RWPE2 (cell line): ENCODE measurements around the gene SLC8A2.

Experiments
- ATAC-seq: fragments of 200-7000 bp; cut with Tn5 transposase; 3 replicates; pipeline ENCODE4 v1.9.1; 2021; ENCODE audit warnings: low read depth
- DNase-seq: peaks from one replicate; pipeline ENCODE4 v3.0.0-alpha.2; 2020; ENCODE audit warnings: low spot score
- H3K27ac ChIP-seq: fragments of 450-650 bp; 2 replicates; pipeline ENCODE4 v1.5.1; 2017; ENCODE audit warnings: mild to moderate bottlenecking; ENCODE audit not compliant: poor library complexity, severe bottlenecking
- H3K27me3 ChIP-seq: fragments of 250-450 bp; sonication (Bioruptor Pico); 2 replicates; pipeline ENCODE4 v1.5.1; 2021; ENCODE audit warnings: mild to moderate bottlenecking, moderate library complexity; ENCODE audit not compliant: insufficient read depth, poor library complexity, severe bottlenecking
- H3K36me3 ChIP-seq: fragments of 250-450 bp; sonication (Bioruptor Pico); 2 replicates; pipeline ENCODE4 v1.5.1; 2020; ENCODE audit warnings: low read depth, mild to moderate bottlenecking, moderate library complexity
- H3K4me1 ChIP-seq: fragments of 250-450 bp; sonication (Bioruptor Pico); 2 replicates; pipeline ENCODE4 v1.5.1; 2021; ENCODE audit warnings: mild to moderate bottlenecking, moderate library complexity; ENCODE audit not compliant: insufficient read depth, poor library complexity, severe bottlenecking
- H3K4me3 ChIP-seq: fragments of 250-450 bp; sonication (Bioruptor Pico); 2 replicates; pipeline ENCODE4 v1.5.1; 2021; ENCODE audit warnings: mild to moderate bottlenecking, moderate library complexity; ENCODE audit not compliant: severe bottlenecking
- H3K9me3 ChIP-seq: fragments of 250-450 bp; sonication (Bioruptor Pico); 2 replicates; pipeline ENCODE4 v1.5.1; 2021; ENCODE audit warnings: mild to moderate bottlenecking, moderate library complexity; ENCODE audit not compliant: severe bottlenecking
- CTCF ChIP-seq: fragments of 450-650 bp; IDR thresholded peaks from one replicate; pipeline ENCODE4 v1.5.1; 2017; ENCODE audit warnings: mild to moderate bottlenecking, moderate library complexity; ENCODE audit not compliant: poor library complexity, severe bottlenecking

Gene SLC8A2

GRCh38 chr19:47446534-47447469, 24.9 kb downstream of the SLC8A2 start:
- Histone ChIP-seq H3K36me3 (no peaks in the 10 kb centered on the region), H3K9me3 (no peaks in the 10 kb centered on the region), H3K4me1 (peaks cover 3% of the 10 kb centered on the region), H3K27ac (peak overlapping the region; percentile 34), H3K4me3 (peak overlapping the region; percentile 32), H3K27me3 (peaks cover 23% of the 10 kb centered on the region)
- ATAC-seq (peak; percentile 77), DNase-seq (peak; percentile 86)
- no peak for TF ChIP-seq CTCF

- TF ChIP-seq CTCF = no peak
- H3K36me3 ChIP-seq = no peaks in the 10 kb centered on the region
- H3K27me3 ChIP-seq = peaks cover 23% of the 10 kb centered on the region
- peaks cover 3% of the 10 kb centered on the region for H3K4me1 ChIP-seq
- H3K27ac ChIP-seq = no peak overlapping the region
- no peak overlapping the region for H3K4me3 ChIP-seq
- no peaks in the 10 kb centered on the region for H3K9me3 ChIP-seq
- DNase-seq (no peak), ATAC-seq (no peak)
Observed at GRCh38 chr19:47445937-47446402, 25.7 kb downstream of the SLC8A2 start.

- no peak for TF ChIP-seq CTCF
- Histone ChIP-seq H3K36me3 (no peaks in the 10 kb centered on the region), H3K4me1 (peaks cover 3% of the 10 kb centered on the region), H3K4me3 (no peak overlapping the region), H3K27me3 (peaks cover 23% of the 10 kb centered on the region), H3K9me3 (no peaks in the 10 kb centered on the region), H3K27ac (no peak overlapping the region)
- DNase-seq (no peak), ATAC-seq (no peak)
Observed at GRCh38 chr19:47445527-47445926, 26.2 kb downstream of the SLC8A2 start.

GRCh38 chr19:47444388-47444821, 27.3 kb downstream of the SLC8A2 start:
- ATAC-seq (no peak), DNase-seq (no peak)
- Histone ChIP-seq H3K9me3 (no peaks in the 10 kb centered on the region), H3K27me3 (peaks cover 23% of the 10 kb centered on the region), H3K4me1 (peaks cover 3% of the 10 kb centered on the region), H3K27ac (no peak overlapping the region), H3K4me3 (no peak overlapping the region), H3K36me3 (no peaks in the 10 kb centered on the region)
- no peak for TF ChIP-seq CTCF

- H3K36me3 ChIP-seq = no peaks in the 10 kb centered on the region
- TF ChIP-seq CTCF = no peak
- H3K4me3 ChIP-seq = no peak overlapping the region
- DNase-seq = no peak
- H3K4me1 ChIP-seq = peaks cover 3% of the 10 kb centered on the region
- no peak for ATAC-seq
- H3K27me3 ChIP-seq = peaks cover 15% of the 10 kb centered on the region
- no peak overlapping the region for H3K27ac ChIP-seq
- no peaks in the 10 kb centered on the region for H3K9me3 ChIP-seq
Observed at GRCh38 chr19:47443331-47443730, 28.4 kb downstream of the SLC8A2 start.
